ENCODE data around the gene C4orf46.

The C4orf46 gene

DNA sequence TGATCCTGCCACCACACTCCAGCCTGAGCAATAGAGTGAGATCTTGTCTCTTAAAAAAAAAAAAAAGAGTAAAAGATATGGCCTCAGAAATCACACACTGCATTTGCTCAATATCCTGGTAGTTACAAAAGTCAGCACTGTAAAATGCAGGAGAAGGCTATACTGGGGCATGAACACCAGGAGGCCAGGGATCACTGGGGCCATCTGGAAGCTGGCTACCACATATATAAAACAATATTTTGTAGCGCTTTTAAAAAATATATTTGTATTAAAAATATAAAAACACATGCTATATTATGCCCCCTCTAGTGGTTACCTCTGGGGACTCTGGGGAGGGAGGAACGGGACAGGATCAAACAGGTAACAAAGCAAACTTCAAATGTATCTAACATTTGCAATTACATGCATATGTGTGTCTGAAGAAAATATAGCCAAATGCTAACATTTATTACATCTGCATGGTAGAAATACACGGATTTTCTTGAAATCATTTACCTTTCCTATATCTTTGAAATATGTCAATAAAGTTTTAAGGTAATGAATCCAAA lies 4.0 kb downstream of the C4orf46 start:
- TF ChIP-seq RAD21 (IDR thresholded peaks at IDR 0.05; ENCODE audit: low read depth) (peak; percentile 33), CREB1 (IDR thresholded peaks at IDR 0.05; ENCODE audit: low read depth) (no peak), CEBPB (IDR thresholded peaks at IDR 0.05) (no peak), REST (IDR thresholded peaks at IDR 0.05; ENCODE audit: low read depth) (no peak), YY1 (IDR thresholded peaks at IDR 0.05; ENCODE audit: low read depth) (no peak), MAX (IDR thresholded peaks at IDR 0.05) (no peak)

GRCh38 chr4:158666892-158667291 lies 4.8 kb downstream of the C4orf46 start:
- no peak for TF ChIP-seq TCF12 (IDR thresholded peaks at IDR 0.05; ENCODE audit: low read depth)
- TF ChIP-seq CEBPB (IDR thresholded peaks at IDR 0.05): no peak
- TF ChIP-seq YY1 (IDR thresholded peaks at IDR 0.05; ENCODE audit: low read depth): no peak
- TF ChIP-seq REST (IDR thresholded peaks at IDR 0.05; ENCODE audit: low read depth): no peak
- TF ChIP-seq CREB1 (IDR thresholded peaks at IDR 0.05; ENCODE audit: low read depth): no peak
- TF ChIP-seq EGR1 (IDR thresholded peaks at IDR 0.05): no peak
- no peak for TF ChIP-seq FOXM1 (IDR thresholded peaks at IDR 0.05; ENCODE audit: borderline replicate concordance, low read depth)
- no peak for TF ChIP-seq ZBTB7A (IDR thresholded peaks at IDR 0.05; ENCODE audit: low read depth)
- TF ChIP-seq MAX (IDR thresholded peaks at IDR 0.05): no peak
- TF ChIP-seq TEAD4 (IDR thresholded peaks at IDR 0.05): no peak
- TF ChIP-seq, protein P1, sequence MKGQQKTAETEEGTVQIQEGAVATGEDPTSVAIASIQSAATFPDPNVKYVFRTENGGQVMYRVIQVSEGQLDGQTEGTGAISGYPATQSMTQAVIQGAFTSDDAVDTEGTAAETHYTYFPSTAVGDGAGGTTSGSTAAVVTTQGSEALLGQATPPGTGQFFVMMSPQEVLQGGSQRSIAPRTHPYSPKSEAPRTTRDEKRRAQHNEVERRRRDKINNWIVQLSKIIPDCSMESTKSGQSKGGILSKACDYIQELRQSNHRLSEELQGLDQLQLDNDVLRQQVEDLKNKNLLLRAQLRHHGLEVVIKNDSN (IDR thresholded peaks at IDR 0.05): no peak
- TF ChIP-seq TAF1 (IDR thresholded peaks at IDR 0.05; ENCODE audit: low read depth): no peak
- TF ChIP-seq NFIC (IDR thresholded peaks at IDR 0.05): no peak
- TF ChIP-seq EP300 (IDR thresholded peaks at IDR 0.05; ENCODE audit: borderline replicate concordance): no peak

- TF ChIP-seq TAF1 (IDR thresholded peaks at IDR 0.05; ENCODE audit: low read depth) (no peak), RAD21 (IDR thresholded peaks at IDR 0.05; ENCODE audit: low read depth) (no peak), CREB1 (IDR thresholded peaks at IDR 0.05; ENCODE audit: low read depth) (no peak), ZBTB7A (IDR thresholded peaks at IDR 0.05; ENCODE audit: low read depth) (no peak), FOXM1 (IDR thresholded peaks at IDR 0.05; ENCODE audit: borderline replicate concordance, low read depth) (no peak), REST (IDR thresholded peaks at IDR 0.05; ENCODE audit: low read depth) (no peak), YY1 (IDR thresholded peaks at IDR 0.05; ENCODE audit: low read depth) (no peak), EGR1 (IDR thresholded peaks at IDR 0.05) (no peak), CEBPB (IDR thresholded peaks at IDR 0.05) (no peak), NFIC (IDR thresholded peaks at IDR 0.05) (no peak), MAX (IDR thresholded peaks at IDR 0.05) (no peak)
Observed at GRCh38 chr4:158664806-158665205, 6.9 kb downstream of the C4orf46 start.

GRCh38 chr4:158657291-158657690 lies 14.4 kb downstream of the C4orf46 start:
- no peak for TF ChIP-seq CEBPB (IDR thresholded peaks at IDR 0.05)
- TF ChIP-seq FOXM1 (IDR thresholded peaks at IDR 0.05; ENCODE audit: borderline replicate concordance, low read depth): no peak
- TF ChIP-seq TEAD4 (IDR thresholded peaks at IDR 0.05): no peak

DNA sequence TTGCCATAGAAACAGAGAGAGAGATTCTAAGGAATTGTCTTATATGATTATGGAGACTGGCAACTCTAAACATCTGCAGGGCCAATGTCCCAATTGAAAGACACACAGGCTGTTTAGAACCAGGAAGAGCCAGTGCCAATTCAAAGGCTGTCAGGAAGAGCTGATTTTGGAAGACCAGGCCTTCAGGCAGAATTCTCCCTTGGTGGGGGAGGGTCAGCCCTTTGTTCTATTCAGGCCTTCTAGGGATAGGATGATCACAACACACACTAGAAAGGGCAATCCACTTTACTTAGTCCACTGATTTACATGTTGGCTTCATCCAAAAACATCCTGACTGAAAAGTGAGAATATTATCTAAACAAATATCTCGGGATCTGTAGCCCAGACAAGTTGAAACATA lies 15.2 kb downstream of the C4orf46 start:
- TF ChIP-seq EGR1 (IDR thresholded peaks at IDR 0.05) (no peak), REST (IDR thresholded peaks at IDR 0.05; ENCODE audit: low read depth) (no peak), ZBTB7A (IDR thresholded peaks at IDR 0.05; ENCODE audit: low read depth) (no peak), FOXM1 (IDR thresholded peaks at IDR 0.05; ENCODE audit: borderline replicate concordance, low read depth) (no peak)
